ENCODE measurements around the gene FNDC3B.

Gene FNDC3B

DNA sequence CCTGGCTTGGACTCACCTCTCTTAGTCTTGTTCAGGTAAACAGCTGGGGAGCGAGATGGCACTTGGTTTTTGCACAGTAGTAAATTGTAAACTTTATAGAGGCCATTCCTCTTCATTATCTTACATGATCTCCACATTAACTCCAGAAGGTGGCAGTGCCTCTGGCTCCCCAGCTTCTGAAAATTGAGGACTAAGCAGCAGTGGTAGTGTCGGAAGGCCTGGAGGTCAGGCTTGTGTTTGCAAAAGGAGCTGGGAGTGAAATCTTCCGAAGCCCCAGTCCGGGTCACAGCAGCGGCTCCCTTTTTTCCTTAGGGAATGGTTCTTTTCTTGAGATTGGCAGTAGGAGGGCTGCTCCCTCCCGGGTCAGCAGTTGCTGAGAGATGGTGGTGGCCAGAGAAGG is 85.7 kb downstream of the FNDC3B start:
- DNase-seq (ENCODE audit: insufficient read length, low spot score) (no peak), FAIRE-seq (no peak)
- TF ChIP-seq, protein P1, sequence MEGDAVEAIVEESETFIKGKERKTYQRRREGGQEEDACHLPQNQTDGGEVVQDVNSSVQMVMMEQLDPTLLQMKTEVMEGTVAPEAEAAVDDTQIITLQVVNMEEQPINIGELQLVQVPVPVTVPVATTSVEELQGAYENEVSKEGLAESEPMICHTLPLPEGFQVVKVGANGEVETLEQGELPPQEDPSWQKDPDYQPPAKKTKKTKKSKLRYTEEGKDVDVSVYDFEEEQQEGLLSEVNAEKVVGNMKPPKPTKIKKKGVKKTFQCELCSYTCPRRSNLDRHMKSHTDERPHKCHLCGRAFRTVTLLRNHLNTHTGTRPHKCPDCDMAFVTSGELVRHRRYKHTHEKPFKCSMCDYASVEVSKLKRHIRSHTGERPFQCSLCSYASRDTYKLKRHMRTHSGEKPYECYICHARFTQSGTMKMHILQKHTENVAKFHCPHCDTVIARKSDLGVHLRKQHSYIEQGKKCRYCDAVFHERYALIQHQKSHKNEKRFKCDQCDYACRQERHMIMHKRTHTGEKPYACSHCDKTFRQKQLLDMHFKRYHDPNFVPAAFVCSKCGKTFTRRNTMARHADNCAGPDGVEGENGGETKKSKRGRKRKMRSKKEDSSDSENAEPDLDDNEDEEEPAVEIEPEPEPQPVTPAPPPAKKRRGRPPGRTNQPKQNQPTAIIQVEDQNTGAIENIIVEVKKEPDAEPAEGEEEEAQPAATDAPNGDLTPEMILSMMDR (IDR thresholded peaks at IDR 0.05; ENCODE audit: insufficient read depth, missing control alignments) = no peak

DNA sequence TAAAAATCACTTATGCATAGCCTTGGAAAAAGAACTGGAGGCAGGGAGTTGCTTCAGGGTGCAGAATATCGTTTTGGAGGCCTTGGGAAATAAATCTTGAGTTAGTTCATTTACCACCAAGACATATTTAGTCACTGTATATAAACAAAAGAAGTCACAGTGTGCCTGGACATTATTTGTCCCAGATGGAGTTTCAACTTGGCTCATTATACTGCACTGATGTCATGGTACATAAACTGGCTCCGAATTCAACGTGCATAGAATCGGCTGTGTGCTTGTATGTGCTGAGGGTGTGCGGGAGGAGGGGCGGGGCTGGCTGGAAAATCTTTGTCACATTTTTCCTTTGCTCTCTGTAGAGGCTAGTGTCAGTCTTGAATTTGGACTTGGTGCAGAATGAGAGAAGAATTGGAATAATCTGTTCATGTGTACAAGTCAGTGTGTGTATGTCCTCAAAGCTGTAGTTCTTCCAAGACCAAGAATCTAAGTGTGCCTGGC is 86.6 kb downstream of the FNDC3B start:
- no peak for FAIRE-seq
- DNase-seq (ENCODE audit: insufficient read length, low spot score) = no peak
- TF ChIP-seq, protein P1 (IDR thresholded peaks at IDR 0.05; ENCODE audit: insufficient read depth, missing control alignments) = no peak

DNA sequence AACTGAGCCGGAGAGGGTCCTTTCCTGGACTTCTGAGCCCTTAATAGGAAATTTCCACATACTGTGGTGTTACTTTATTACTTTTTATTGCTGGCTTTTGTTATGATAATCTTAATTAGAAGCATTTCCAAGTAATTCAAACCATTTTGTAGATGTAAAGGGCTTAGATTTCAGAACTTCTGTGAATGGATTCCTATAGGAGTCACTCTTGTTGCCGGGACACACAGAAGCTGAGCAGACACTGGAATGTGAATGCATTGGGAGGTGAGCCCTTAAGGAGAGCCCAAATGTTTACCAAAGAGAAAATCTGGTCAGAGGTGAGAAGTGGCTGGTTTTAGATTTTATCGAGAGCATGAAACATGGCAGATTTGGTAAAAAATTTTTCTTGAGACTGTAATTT is 87.4 kb downstream of the FNDC3B start:
- FAIRE-seq (no peak), DNase-seq (ENCODE audit: insufficient read length, low spot score) (no peak)
- TF ChIP-seq, protein P1 (IDR thresholded peaks at IDR 0.05; ENCODE audit: insufficient read depth, missing control alignments) = no peak

DNA sequence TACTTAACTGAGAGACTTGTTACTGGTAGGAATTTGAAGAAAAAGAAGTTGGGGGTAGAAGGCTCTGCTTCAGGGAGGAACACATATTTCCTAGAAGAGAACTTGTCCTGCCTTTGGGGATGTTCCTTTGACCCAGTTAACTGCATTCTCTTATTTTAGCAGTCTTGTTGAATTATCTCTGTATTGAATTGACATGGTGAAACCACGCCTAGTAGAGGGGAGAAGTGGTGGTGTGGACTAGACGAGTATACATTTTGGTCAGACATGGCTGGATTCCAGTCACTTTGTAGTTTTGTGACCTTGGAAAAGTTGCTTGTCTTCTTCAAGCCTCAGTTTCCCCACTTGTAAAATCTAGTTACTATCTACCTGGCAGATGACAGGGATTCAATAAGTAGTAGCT is 87.8 kb downstream of the FNDC3B start:
- DNase-seq (ENCODE audit: insufficient read length, low spot score) = no peak
- TF ChIP-seq, protein P1 (IDR thresholded peaks at IDR 0.05; ENCODE audit: insufficient read depth, missing control alignments) = no peak
- FAIRE-seq = no peak

DNA sequence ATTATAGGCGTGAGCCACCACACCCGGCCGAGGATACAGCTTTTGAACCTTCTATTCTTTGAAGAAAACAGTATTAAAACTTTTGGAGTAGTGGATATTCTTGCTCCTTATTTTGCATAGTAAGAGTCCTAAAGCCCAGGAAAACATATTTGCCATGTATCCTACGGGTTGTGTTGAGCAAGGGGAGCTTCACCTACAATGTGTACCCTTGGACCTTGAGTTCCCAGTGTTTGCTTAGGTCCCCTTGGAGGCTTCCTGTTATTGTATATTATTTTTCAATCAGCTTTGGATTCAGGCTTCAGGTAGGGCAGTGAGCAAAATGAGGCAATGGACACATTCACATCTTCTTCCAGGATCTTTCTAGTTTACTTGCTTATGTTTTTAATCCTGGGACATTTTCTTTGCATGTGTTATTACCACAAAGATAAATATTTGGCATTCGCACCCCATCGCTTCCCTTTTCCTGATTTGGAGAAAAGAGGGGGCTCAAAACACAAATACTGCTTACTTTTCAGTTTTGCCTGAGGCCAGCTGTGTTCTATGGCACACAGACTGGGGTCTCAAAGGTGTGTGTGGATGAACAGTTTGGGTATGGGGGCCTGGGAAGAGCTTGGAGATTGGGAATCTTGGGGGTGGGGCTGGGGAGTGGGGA is 88.7 kb downstream of the FNDC3B start:
- TF ChIP-seq, protein P1 (IDR thresholded peaks at IDR 0.05; ENCODE audit: insufficient read depth, missing control alignments) = no peak
- no peak for FAIRE-seq

DNA sequence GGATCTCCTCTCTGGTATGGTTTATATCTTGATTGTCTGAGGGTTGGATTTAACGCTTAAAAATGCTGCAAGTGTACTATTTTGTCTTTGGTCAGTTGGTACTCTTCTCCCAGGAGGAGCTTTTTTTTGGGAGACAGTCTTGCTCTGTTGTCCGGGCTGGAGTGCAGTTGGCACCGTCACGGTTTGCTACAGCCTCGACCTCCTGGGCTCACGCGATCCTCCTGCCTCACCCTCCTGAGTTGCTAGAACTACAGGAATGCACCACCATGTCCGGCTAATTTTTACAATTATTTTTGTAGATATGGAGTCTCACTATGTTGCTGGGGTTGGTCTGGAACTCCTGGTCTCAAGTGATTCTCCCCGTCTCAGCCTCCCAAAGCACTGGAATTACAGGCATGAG is 89.5 kb downstream of the FNDC3B start:
- DNase-seq (ENCODE audit: insufficient read length, low spot score) (no peak), FAIRE-seq (no peak)
- TF ChIP-seq, protein P1 (IDR thresholded peaks at IDR 0.05; ENCODE audit: insufficient read depth, missing control alignments) = no peak

More for the DNA sequence above, 88.7 kb downstream of the FNDC3B start:
- DNase-seq (ENCODE audit: insufficient read length, low spot score) = no peak

DNA sequence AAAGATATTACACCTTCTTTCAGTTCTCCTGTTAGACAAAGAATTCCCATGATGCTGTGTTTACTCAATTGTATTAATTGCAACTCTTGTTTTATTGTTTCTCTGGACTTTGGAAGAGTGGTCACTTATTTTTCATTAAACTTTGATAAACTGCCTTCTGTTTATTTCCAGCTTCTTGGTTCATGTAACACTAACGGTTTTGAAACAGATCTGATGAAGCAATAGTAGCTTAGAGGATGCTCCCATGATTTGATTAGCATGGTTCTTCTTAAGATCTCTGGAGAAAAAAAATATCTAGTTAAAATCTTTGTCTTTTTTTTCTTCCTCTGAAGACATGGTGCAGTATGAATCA is 90.1 kb downstream of the FNDC3B start:
- TF ChIP-seq, protein P1 (IDR thresholded peaks at IDR 0.05; ENCODE audit: insufficient read depth, missing control alignments) = no peak
- FAIRE-seq = no peak
- no peak for DNase-seq (ENCODE audit: insufficient read length, low spot score)
